ENCODE measurements around the gene TTC9C.

GRCh38 chr11:62680825-62681240 is 47.5 kb upstream of the TTC9C start:
- no peak for TF ChIP-seq POLR2A (IDR thresholded peaks at IDR 0.05)
- peak; percentile 43 to 64 (median 51) for TF ChIP-seq CTCF (IDR thresholded peaks at IDR 0.05)
- TF ChIP-seq EP300 (IDR thresholded peaks at IDR 0.05; ENCODE audit: low read depth), result no peak
- no peak for TF ChIP-seq POLR2AphosphoS5 (IDR thresholded peaks at IDR 0.05)

Measured in transverse colon (tissue), 4 donors.